Tibial nerve (tissue), 4 donors: ENCODE measurements around the gene EIF1AD. TPM values are rescaled to one million over a fixed set of nuclear protein-coding genes. Genes with fewer than 3 reads are reported as not detected.
"Not testable (repeated sequence)": the region's sequence is repeated elsewhere in the genome, so short reads cannot be mapped to it uniquely, and the experiment has no call there.

Experiments used
- DNase-seq, 2 donors: peaks; one replicate each; pipeline ENCODE4 v3.0.0-alpha.2; 2019; ENCODE audit warnings: low spot score in 2 of 2
- H3K27ac ChIP-seq, 4 donors: fragments of 200-600 bp; sonication (generic) in 3 of 4; one replicate each; pipeline ENCODE4 v1.5.1; 2017 to 2019; ENCODE audit warnings: mild to moderate bottlenecking in 1 of 4
- H3K27me3 ChIP-seq, 2 donors: fragments of 200-600 bp; sonication (generic) in 1 of 2; one replicate each; pipeline versions ENCODE4 v1.5.1 to v1.6.0; 2017 to 2019
- H3K36me3 ChIP-seq, 3 donors: fragments of 200-600 bp; sonication (generic); one replicate each; pipeline ENCODE4 v1.5.1; 2018 to 2019
- H3K4me1 ChIP-seq, 4 donors: fragments of 200-600 bp; sonication (generic) in 3 of 4; one replicate each; pipeline ENCODE4 v1.5.1; 2017 to 2019
- H3K4me3 ChIP-seq, 4 donors: fragments of 200-600 bp; sonication (generic) in 3 of 4; one replicate each; pipeline ENCODE4 v1.5.1; 2017 to 2019; ENCODE audit warnings: mild to moderate bottlenecking in 1 of 4, moderate library complexity in 1 of 4
- H3K9me3 ChIP-seq, 4 donors: fragments of 200-600 bp; sonication (generic) in 3 of 4; one replicate each; pipeline ENCODE4 v1.5.1; 2017 to 2019
- EP300 ChIP-seq, 2 donors: sonication (generic); formaldehyde crosslinking; IDR thresholded peaks; one replicate each; pipeline ENCODE4 v1.6.1; 2017; ENCODE audit warnings: antibody characterized with exemption in 2 of 2, mild to moderate bottlenecking in 1 of 2
- POLR2A ChIP-seq, 2 donors: fragments of 450-650 bp; IDR thresholded peaks; one replicate each; pipeline ENCODE4 v1.6.1; 2017; ENCODE audit warnings: antibody characterized with exemption in 2 of 2, mild to moderate bottlenecking in 2 of 2, moderate library complexity in 2 of 2
- WGBS, 2 donors: methylation state at CpG; one replicate each; pipeline ENCODE4 v1.1.5; 2018; 5-methylcytosine and 5-hydroxymethylcytosine counted together
- total RNA-seq, 4 donors: library from RNA; depleted of rRNA; stranded (reverse); fragments of >200 nt; gene quantifications; one replicate each; pipeline ENCODE4 v1.1.0, GENCODE V29; 2016
- TF ChIP-seq, protein P1 (sequence below), 5 experiments: fragments of 200-600 bp in 3 of 5; fragments of 450-650 bp in 2 of 5; sonication (generic) in 3 of 5; IDR thresholded peaks; one replicate each; pipeline ENCODE4 v1.5.1; 2016 to 2019; ENCODE audit warnings: antibody characterized with exemption in 5 of 5, mild to moderate bottlenecking in 3 of 5, moderate library complexity in 2 of 5

EIF1AD gene
- total RNA-seq, 4 donors from 2014 or later = 27.0 to 40.6 (median 29.5) TPM

DNA sequence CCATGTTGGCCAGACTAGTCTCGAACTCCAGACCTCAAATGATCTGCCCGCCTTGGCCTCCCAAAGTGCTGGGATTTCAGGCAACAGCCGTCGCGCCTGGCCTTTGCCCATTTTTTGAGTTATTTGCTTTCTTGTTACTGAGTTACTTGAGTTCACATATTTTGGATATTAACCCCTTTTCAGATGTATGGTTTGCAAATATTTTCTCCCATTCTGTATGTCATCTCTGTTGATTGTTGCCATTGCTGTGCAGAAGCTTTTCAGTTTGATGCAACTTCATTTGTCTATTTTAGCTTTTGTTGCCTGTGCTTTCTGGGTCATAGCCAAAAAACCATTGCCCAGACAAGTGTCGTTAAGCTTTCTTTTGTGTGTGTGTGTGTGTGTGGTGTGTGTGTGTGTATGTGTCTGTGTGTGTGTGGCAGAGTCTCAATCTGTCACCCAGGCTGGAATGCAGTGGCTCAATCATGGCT, 49.9 kb downstream of the EIF1AD start:
- H3K9me3 ChIP-seq = no peaks in the 10 kb centered on the region

DNA sequence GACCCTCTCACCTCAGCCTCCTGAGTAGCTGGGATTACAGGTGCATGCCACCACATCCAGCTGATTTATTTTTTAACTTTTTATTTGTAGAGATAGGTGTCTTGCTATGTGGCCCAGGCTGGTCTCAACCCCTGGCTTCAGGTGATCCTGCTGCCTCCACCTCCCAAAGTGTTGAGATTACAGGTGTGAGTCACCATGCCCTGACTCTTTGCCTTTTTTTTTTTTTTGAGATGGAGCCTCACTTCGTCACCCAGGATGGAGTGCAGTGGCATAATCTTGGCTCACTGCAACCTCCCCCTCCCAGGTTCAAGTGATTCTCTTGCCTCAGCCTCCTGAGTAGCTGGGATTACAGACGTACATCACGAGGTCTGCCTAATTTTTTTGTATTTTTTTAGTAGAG, 50.3 kb downstream of the EIF1AD start:
- not testable (repeated sequence) for H3K4me1 ChIP-seq, H3K4me3 ChIP-seq, H3K36me3 ChIP-seq, DNase-seq, H3K9me3 ChIP-seq, H3K27ac ChIP-seq
- WGBS, 2 donors = 53 to 55% methylated on average over 3 of the region's 3 CpGs
- H3K27me3 ChIP-seq = peaks cover 0 to 12% of the 10 kb centered on the region in 2 donors

More for the DNA sequence above, 49.9 kb downstream of the EIF1AD start:
- peaks cover 0 to 12% of the 10 kb centered on the region in 2 donors for H3K27me3 ChIP-seq
- TF ChIP-seq EP300 (IDR thresholded peaks at IDR 0.05) (no peak), POLR2A (IDR thresholded peaks at IDR 0.05) (no peak)
- TF ChIP-seq, protein P1, sequence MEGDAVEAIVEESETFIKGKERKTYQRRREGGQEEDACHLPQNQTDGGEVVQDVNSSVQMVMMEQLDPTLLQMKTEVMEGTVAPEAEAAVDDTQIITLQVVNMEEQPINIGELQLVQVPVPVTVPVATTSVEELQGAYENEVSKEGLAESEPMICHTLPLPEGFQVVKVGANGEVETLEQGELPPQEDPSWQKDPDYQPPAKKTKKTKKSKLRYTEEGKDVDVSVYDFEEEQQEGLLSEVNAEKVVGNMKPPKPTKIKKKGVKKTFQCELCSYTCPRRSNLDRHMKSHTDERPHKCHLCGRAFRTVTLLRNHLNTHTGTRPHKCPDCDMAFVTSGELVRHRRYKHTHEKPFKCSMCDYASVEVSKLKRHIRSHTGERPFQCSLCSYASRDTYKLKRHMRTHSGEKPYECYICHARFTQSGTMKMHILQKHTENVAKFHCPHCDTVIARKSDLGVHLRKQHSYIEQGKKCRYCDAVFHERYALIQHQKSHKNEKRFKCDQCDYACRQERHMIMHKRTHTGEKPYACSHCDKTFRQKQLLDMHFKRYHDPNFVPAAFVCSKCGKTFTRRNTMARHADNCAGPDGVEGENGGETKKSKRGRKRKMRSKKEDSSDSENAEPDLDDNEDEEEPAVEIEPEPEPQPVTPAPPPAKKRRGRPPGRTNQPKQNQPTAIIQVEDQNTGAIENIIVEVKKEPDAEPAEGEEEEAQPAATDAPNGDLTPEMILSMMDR (IDR thresholded peaks at IDR 0.05) = no peak
- no peak for DNase-seq
- no peaks in the 10 kb centered on the region for H3K4me1 ChIP-seq
- WGBS, 2 donors = 49 to 54% methylated on average over 6 of the region's 6 CpGs
- no peaks in the 10 kb centered on the region for H3K36me3 ChIP-seq
- H3K4me3 ChIP-seq = no peak overlapping the region
- no peak overlapping the region for H3K27ac ChIP-seq

DNA sequence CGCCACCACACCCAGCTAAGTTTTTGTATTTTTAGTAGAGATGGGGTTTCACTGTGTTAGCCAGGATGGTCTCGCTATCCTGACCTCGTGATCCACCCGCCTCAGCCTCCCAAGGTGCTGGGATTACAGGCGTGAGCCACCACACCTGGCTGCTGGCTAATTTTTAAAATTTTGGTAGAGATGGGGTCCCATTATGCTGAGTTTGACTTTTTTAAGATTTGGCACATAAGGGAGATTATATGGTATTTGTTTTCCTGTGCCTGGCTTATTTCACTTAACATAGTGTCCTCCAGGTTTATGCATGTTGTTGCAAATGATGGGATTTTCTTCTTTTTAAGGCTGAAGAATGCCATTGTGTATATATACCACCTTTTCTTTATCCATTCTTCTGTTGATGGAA, 51.2 kb downstream of the EIF1AD start:
- H3K36me3 ChIP-seq, DNase-seq, H3K4me1 ChIP-seq, H3K27ac ChIP-seq, H3K4me3 ChIP-seq, H3K9me3 ChIP-seq: not testable (repeated sequence)
- H3K27me3 ChIP-seq = peaks cover 0 to 12% of the 10 kb centered on the region in 2 donors
- WGBS, 2 donors = 95 to 96% methylated on average over 5 of the region's 5 CpGs

DNA sequence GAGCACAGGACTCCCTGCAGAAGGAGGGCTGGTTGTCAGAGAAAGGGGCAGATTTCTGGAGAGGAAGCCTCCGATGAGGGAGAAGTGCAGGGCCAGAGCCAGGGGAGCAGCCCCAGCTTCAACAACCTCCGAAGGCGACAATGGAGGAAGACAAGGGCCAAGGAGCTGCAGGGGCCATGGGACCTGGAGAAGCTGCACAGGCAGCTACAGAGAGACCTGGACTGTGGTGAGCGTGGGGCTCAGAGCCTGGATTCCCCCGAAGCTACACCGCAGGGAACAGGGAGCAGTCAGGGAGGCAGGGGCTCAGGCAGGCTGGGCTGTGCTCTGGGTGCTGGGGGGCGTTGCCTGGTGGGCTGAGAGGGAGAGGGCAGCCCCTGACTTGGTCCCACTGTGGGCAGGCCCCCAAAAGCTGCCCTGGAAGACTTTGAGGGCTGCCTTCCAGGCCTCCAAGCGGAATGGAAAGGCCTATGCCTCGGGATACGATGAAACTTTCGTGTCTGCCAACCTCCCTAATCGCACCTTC, 54.3 kb downstream of the EIF1AD start:
- H3K27me3 ChIP-seq = no peaks in the 10 kb centered on the region
- H3K4me1 ChIP-seq = no peaks in the 10 kb centered on the region
- no peak overlapping the region for H3K27ac ChIP-seq
- no peaks in the 10 kb centered on the region for H3K36me3 ChIP-seq
- no peak for TF ChIP-seq EP300 (IDR thresholded peaks at IDR 0.05)
- no peak for TF ChIP-seq POLR2A (IDR thresholded peaks at IDR 0.05)
- TF ChIP-seq, protein P1 (IDR thresholded peaks at IDR 0.05) = no peak
- H3K4me3 ChIP-seq = no peak overlapping the region
- 78 to 82% methylated on average over 10 to 12 of the region's 12 CpGs for WGBS, 2 donors
- no peak for DNase-seq
- H3K9me3 ChIP-seq = no peaks in the 10 kb centered on the region

DNA sequence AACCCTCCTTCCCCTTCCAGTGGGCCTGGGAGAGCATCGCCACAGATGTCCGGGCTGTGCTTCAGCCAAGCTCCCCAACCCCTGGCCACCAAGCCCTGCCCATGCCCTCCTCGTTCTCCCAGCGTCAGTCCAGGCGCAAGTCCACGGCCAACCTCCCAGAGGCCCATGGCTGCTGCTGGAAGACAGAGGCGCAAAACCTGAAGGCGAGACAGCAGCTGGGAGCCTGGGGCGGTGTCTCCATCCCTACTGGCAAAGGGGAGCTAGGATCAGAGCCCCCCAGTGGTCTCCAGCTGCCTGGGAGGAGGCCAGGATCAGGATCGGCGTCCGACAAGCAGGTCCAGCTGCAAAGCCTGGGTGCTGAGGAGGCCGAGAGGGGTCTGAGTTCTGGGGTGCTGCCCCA, 54.8 kb downstream of the EIF1AD start:
- Histone ChIP-seq H3K27ac (no peak overlapping the region), H3K4me1 (no peaks in the 10 kb centered on the region), H3K4me3 (no peak overlapping the region), H3K9me3 (no peaks in the 10 kb centered on the region), H3K36me3 (no peaks in the 10 kb centered on the region), H3K27me3 (no peaks in the 10 kb centered on the region)
- 54 to 58% methylated on average over 7 to 13 of the region's 13 CpGs for WGBS, 2 donors
- DNase-seq = no peak
- TF ChIP-seq POLR2A (IDR thresholded peaks at IDR 0.05) = no peak
- TF ChIP-seq, protein P1 (IDR thresholded peaks at IDR 0.05) = no peak

DNA sequence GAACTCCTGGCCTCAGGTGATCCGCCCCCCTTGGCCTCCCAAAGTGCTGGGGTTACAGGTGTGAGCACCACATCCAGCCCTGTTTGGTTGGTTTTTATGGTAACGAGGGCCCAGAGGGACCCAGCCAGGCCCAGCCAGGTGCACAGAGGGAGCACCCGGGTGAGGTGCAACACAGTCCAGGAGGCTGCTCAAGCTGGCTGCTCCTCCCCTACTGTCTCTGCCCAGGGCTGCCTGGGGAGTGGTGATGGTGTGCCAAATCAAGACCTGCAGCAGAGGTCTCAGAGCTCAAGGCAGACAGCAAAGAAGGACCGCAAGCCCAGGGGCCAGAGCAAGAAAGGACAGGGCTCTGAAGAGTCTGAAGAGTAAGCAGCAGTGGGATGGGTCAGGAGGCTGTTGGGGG, 55.3 kb downstream of the EIF1AD start:
- Histone ChIP-seq H3K36me3 (no peaks in the 10 kb centered on the region), H3K27me3 (no peaks in the 10 kb centered on the region), H3K4me1 (no peaks in the 10 kb centered on the region), H3K4me3 (no peak overlapping the region), H3K27ac (no peak overlapping the region), H3K9me3 (no peaks in the 10 kb centered on the region)
- TF ChIP-seq POLR2A (IDR thresholded peaks at IDR 0.05) (no peak), EP300 (IDR thresholded peaks at IDR 0.05) (no peak)
- TF ChIP-seq, protein P1 (IDR thresholded peaks at IDR 0.05) = no peak
- DNase-seq = no peak
- WGBS, 2 donors = 72 to 92% methylated on average over 4 of the region's 4 CpGs

Other genes with a start within 250 kb of the EIF1AD start
- gene AP5B1, start 221.2 kb downstream of the EIF1AD start, total RNA-seq = 10 to 100 TPM; 12.7 to 27.5 (median 18.8) TPM
- not detected for gene OVOL1, start 215.1 kb downstream of the EIF1AD start, total RNA-seq
- 1 to 10 TPM in 2 of 4 donors, under 1 TPM in 1, not detected in 1; 0.78 to 2.5 (median 1.5) TPM for gene SNX32, start 168.2 kb downstream of the EIF1AD start, total RNA-seq
- gene CFL1, start 144.0 kb downstream of the EIF1AD start, total RNA-seq = 100 to 1,000 TPM; 461 to 881 (median 580) TPM
- gene MUS81, start 141.7 kb downstream of the EIF1AD start, total RNA-seq = 10 to 100 TPM; 54.0 to 83.1 (median 68.3) TPM
- 10 to 100 TPM; 59.2 to 92.7 (median 82.0) TPM for gene EFEMP2, start 129.4 kb downstream of the EIF1AD start, total RNA-seq
- 1 to 10 TPM in 2 of 4 donors, not detected in 2; 1.5 to 3.1 TPM for gene CTSW, start 122.3 kb downstream of the EIF1AD start, total RNA-seq
- 10 to 100 TPM; 53.6 to 73.2 (median 63.7) TPM for gene FIBP, start 113.7 kb downstream of the EIF1AD start, total RNA-seq
- 100 to 1,000 TPM in 2 of 4 donors, 10 to 100 TPM in 2; 73.0 to 108 (median 89.4) TPM for gene CCDC85B, start 111.5 kb downstream of the EIF1AD start, total RNA-seq
- 1 to 10 TPM in 3 of 4 donors, not detected in 1; 1.3 to 3.3 (median 1.4) TPM for gene FOSL1, start 101.8 kb downstream of the EIF1AD start, total RNA-seq
- 10 to 100 TPM; 14.7 to 30.4 (median 21.7) TPM for gene C11orf68, start 83.1 kb downstream of the EIF1AD start, total RNA-seq
- 100 to 1,000 TPM in 2 of 4 donors, 10 to 100 TPM in 2; 64.5 to 134 (median 93.3) TPM for gene DRAP1, start 82.7 kb downstream of the EIF1AD start, total RNA-seq
- not detected for gene TSGA10IP, start 56.7 kb downstream of the EIF1AD start, total RNA-seq
- 10 to 100 TPM; 49.6 to 73.7 (median 62.3) TPM for gene SART1, start 40.4 kb downstream of the EIF1AD start, total RNA-seq
- 10 to 100 TPM; 23.9 to 68.9 (median 51.0) TPM for gene BANF1, start 346 bp upstream of the EIF1AD start, total RNA-seq
- gene CST6, start 9.9 kb upstream of the EIF1AD start, total RNA-seq = 1 to 10 TPM in 1 of 4 donors, not detected in 3; 1.2 TPM
- gene CATSPER1, start 24.3 kb upstream of the EIF1AD start, total RNA-seq = under 1 TPM in 1 of 4 donors, not detected in 3; 0.87 TPM
- gene GAL3ST3, start 47.0 kb upstream of the EIF1AD start, total RNA-seq = not detected
- 100 to 1,000 TPM; 148 to 216 (median 156) TPM for gene SF3B2, start 50.2 kb upstream of the EIF1AD start, total RNA-seq
- gene PACS1, start 68.1 kb upstream of the EIF1AD start, total RNA-seq = 10 to 100 TPM; 32.0 to 62.7 (median 51.8) TPM